HG03025 (cell line): Measurements from ENCODE around the gene RNF20.
A peak's percentile ranks its signal among the peaks of the same experiment; 100 is the strongest.
"Not testable (repeated sequence)": the region's sequence is repeated elsewhere in the genome, so short reads cannot be mapped to it uniquely, and the experiment has no call there.

Source experiments
- ATAC-seq: cut with Tn5 transposase; IDR thresholded peaks from one replicate; pipeline ENCODE4 v1.9.1; 2021; ENCODE audit warnings: mild to moderate bottlenecking, moderate library complexity; ENCODE audit not compliant: unreplicated experiment, low FRiP score

The RNF20 gene

DNA sequence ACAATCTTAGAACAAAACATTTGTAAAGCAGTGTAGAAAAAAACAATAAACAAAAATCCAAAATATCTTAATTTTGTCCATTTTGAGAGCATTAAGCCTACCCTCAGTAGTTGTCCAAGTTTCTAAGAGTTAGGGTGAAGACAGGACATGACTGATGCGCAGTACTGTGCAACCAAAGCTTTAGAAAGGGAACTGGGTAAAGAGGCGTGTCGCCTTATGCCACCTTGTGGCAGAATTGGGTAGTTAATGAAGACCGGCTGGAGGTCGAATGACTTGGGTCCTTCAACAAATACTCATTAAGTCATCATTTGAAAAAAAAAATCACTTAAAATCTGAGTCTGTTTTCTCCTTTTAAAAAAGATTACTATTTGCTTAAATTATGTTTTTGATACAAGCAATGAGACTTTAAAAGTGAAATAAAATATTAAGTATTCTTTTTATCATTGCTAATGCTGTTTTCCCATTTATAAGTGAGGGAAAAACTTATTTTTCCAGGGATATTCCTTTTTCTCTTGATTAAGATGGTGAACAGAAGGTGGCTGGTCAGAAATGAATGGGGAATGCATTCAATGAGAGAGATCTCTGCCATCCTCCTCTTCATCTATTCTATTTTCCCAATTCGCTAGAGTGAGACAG is 3.5 kb upstream of the RNF20 start:
- peak; percentile 25 for ATAC-seq

DNA sequence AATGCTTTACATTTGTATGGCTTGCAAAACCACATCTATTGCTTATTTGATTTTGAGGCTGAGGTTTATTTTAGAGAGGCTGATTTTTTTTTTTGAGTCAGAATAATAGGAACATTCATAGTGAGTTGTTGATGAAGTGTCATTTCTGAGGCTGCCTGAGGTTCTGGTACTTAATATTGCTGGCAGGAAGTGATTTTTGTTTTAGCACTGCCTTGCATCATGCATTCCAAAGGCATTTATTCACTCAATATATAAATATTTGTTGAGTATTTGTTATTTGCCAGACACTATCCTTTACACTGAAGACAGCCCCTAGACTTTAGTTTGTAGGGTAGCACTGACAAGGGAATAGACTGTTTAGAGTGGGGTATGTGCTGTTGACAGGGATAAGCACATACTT is 2.7 kb downstream of the RNF20 start:
- no peak for ATAC-seq

- ATAC-seq = no peak
These were observed 3.3 kb downstream of the RNF20 start for GRCh38 chr9:101536938-101537337.

DNA sequence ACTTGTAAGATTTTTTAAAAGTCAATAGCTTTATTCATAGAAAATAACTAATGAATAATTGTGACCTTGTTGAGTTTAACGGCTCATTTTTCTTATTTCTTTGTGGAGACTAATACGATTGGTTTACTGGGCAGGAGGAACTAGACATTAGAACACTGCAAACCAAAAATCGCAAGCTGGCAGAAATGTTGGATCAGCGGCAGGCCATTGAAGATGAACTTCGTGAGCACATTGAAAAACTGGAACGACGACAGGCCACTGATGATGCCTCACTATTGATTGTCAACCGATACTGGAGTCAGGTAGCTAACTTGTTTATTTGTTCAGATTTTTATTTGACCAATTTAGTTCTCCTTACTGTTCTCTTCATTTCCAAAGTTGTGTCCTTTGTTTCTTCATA is 6.4 kb downstream of the RNF20 start:
- no peak for ATAC-seq

GRCh38 chr9:101543098-101543735 is 9.6 kb downstream of the RNF20 start:
- no peak for ATAC-seq

- ATAC-seq = not testable (repeated sequence)
These were observed 15.9 kb downstream of the RNF20 start for GRCh38 chr9:101549472-101550098.

- ATAC-seq = no peak
These were observed 28.1 kb downstream of the RNF20 start for GRCh38 chr9:101561740-101562139.

- no peak for ATAC-seq
These were observed 29.3 kb downstream of the RNF20 start for GRCh38 chr9:101562966-101563365.

DNA sequence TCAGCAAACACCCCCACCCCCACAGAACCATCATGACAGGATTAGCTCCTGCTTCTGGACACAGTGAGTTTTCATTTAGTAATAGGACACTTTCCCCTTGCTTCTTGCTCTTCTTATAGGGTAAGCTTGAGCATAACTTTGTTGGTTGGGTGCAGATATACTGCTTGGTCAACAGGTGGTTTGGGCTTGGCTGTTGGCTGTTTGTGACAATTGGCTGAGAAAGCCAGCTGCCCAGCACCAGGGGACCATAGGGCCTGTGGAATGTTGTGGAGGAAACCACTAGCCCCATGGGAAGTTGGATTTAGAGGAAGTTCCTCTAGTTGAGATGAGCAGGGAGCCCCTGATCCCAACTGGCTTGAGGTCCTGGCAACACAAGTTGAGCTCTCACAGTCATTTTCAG is 30.6 kb downstream of the RNF20 start:
- ATAC-seq = no peak

DNA sequence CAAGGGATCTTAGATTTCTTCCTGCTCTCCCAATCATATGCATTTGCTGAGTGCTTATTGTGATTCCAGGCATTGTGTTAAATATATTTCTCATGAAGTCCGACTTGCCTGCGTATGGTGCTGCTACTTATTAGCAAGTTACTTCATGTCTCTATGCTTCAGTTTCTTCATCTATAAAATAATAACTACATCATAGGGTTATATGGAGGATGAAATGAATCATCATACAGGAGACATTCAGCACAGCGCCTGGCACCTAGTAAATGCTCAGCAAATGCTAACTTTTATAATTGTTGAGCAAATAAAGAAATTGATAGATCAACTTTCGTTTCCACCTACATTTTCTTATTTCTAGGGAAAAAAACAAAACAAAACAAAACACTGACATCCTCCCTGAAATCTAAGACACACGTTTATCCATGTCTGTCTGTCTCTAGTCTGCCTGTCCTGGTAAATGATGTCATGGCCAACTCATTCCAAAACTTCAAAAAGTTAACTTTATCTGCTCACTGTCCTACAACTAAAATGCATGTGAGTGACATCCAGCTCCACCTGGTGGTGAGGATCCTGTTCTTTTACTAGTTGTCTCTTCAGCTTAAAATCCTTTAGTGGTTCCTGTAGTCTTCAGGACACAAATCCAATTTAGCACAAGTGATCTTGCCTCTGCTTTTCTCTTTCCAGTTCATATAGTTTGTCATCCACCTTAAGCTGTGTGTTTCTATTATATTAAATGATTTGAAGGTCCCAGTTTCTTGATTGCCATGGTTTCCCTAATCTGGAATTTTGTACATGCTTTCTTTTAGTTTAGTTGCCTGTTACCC is 33.5 kb downstream of the RNF20 start:
- no peak for ATAC-seq

GRCh38 chr9:101567725-101568350 is 34.2 kb downstream of the RNF20 start:
- ATAC-seq = no peak

DNA sequence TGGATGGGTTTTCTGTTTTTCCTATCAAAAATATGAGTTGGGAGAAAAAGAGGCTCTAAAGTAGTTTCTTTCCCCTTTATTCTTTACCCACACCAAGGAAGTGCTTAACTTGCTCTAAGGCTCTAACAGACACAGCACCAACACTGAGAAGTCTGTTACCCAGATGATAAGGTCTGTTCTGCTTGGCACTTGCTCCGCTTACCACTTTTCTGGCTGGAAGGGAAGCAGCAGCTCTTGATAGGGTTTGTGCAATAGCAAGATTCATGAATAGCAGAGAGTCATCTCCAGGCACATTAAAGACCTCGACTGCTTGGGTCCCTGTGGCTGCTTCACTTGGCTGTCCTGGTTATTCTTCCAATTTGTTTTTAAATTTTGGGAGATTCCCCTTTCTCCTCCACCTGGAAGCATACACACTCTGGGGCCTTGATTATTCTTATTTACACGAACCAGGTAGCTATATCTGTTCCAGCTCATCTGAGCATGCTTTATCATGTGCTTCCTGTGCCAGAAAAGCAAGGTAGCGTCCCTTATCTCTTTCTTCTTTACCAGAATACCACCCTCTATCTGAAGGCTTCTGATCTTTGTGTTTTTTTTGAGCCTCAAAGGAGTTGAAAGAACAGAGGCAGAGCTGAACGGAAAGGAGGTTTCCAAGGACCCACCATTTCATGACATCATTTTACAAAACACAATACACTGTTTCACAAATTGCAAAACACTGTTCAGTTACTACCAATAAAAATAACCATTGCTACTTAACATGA is 36.3 kb downstream of the RNF20 start:
- ATAC-seq = no peak

DNA sequence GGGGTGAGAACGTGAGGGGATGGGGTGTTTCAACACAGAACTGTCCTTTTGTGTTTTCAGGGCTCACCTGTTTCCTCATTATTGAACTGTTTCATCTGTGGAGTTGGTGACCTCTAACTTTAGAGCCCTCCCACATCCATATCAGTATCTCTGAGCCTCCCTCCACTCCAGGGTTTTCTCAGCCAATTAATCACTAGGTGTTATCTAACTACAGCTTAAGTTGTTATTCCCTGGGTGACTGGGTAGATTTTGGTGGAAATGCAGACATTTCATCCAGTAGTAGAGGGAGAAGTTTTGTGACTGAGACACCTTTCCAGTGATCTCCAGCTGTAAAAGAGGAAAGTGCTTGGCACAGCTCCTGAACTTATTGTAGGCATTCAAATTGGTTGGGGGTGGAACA is 37.5 kb downstream of the RNF20 start:
- ATAC-seq = no peak

- ATAC-seq = no peak
These were observed 38.7 kb downstream of the RNF20 start for GRCh38 chr9:101572316-101572715.

- ATAC-seq = no peak
These were observed 41.2 kb downstream of the RNF20 start for GRCh38 chr9:101574731-101575333.

- ATAC-seq = peak; percentile 73
These were observed 44.7 kb downstream of the RNF20 start for GRCh38 chr9:101578378-101578777.

GRCh38 chr9:101579711-101580545 is 46.3 kb downstream of the RNF20 start:
- no peak for ATAC-seq

- no peak for ATAC-seq
These were observed 48.9 kb downstream of the RNF20 start for GRCh38 chr9:101582553-101582952.

- ATAC-seq = no peak
These were observed 52.1 kb downstream of the RNF20 start for GRCh38 chr9:101585740-101586139.
